Hepatocyte (in vitro differentiated cells): ENCODE results near the gene ERCC2. TPM values are rescaled to one million over a fixed set of nuclear protein-coding genes. Genes with fewer than 3 reads are reported as not detected.
A peak's percentile ranks its signal among the peaks of the same experiment; 100 is the strongest.

Experiments used
- DNase-seq: peaks from one replicate; pipeline ENCODE4 v3.0.0-alpha.2; 2016; ENCODE audit warnings: low spot score
- H2AFZ ChIP-seq: fragments of 200-600 bp; sonication (generic); 2 replicates; pipeline ENCODE4 v1.6.0; 2016; ENCODE audit warnings: antibody characterized with exemption, mild to moderate bottlenecking
- H3K27ac ChIP-seq: fragments of 200-600 bp; sonication (generic); 2 replicates; pipeline ENCODE4 v1.5.1; 2016; ENCODE audit warnings: mild to moderate bottlenecking
- H3K27me3 ChIP-seq: fragments of 200-600 bp; sonication (generic); 2 replicates; pipeline ENCODE4 v1.6.1; 2016
- H3K36me3 ChIP-seq: fragments of 200-600 bp; sonication (generic); replicated peaks from 2 replicates; pipeline ENCODE4 v1.5.1; 2016; ENCODE audit warnings: low read depth; ENCODE audit not compliant: insufficient read depth
- H3K4me1 ChIP-seq: fragments of 200-600 bp; sonication (generic); 2 replicates; pipeline ENCODE4 v1.5.1; 2016; ENCODE audit warnings: mild to moderate bottlenecking, moderate library complexity; ENCODE audit not compliant: insufficient read depth
- H3K4me2 ChIP-seq: fragments of 200-600 bp; sonication (generic); 2 replicates; pipeline ENCODE4 v1.6.0; 2016
- H3K4me3 ChIP-seq: fragments of 200-600 bp; sonication (generic); 2 replicates; pipeline ENCODE4 v1.5.1; 2016; ENCODE audit warnings: mild to moderate bottlenecking
- H3K79me2 ChIP-seq: fragments of 200-600 bp; sonication (generic); 2 replicates; pipeline ENCODE4 v1.6.0; 2017; ENCODE audit warnings: mild to moderate bottlenecking
- H3K9me2 ChIP-seq: fragments of 200-600 bp; sonication (generic); replicated peaks from 2 replicates; pipeline ENCODE4 v1.6.0; 2017; ENCODE audit warnings: mild to moderate bottlenecking; ENCODE audit not compliant: insufficient read depth
- H3K9me3 ChIP-seq: fragments of 200-600 bp; sonication (generic); 2 replicates; pipeline ENCODE4 v1.5.1; 2016; ENCODE audit warnings: low read depth, mild to moderate bottlenecking
- H4K20me1 ChIP-seq: fragments of 200-600 bp; sonication (generic); 2 replicates; pipeline ENCODE4 v1.6.0; 2016; ENCODE audit warnings: mild to moderate bottlenecking; ENCODE audit not compliant: insufficient read depth, poor library complexity, severe bottlenecking
- EZH2 ChIP-seq: fragments of 200-600 bp; sonication (generic); IDR thresholded peaks from 2 replicates; pipeline ENCODE4 v1.6.1; 2016; ENCODE audit warnings: antibody characterized with exemption, mild to moderate bottlenecking, borderline replicate concordance
- EZH2phosphoT487 ChIP-seq: fragments of 200-600 bp; sonication (generic); IDR thresholded peaks from one replicate; pipeline ENCODE4 v1.6.1; 2018; ENCODE audit warnings: antibody characterized with exemption, mild to moderate bottlenecking, low read depth, moderate library complexity; ENCODE audit not compliant: unreplicated experiment, severe bottlenecking
- WGBS: methylation state at CpG from one replicate; pipeline ENCODE4 v1.1.6; 2016; ENCODE audit warnings: low lambda C conversion rate; ENCODE audit errors: missing lambda C conversion rate; 5-methylcytosine and 5-hydroxymethylcytosine counted together
- polyA plus RNA-seq: library from polyadenylated mRNA; unstranded; fragments of >200 nt; fragmentation: Nextera tagmentation; extraction: Ambion mirVana; gene quantifications from 2 replicates; pipeline ENCODE4 v1.2.1, GENCODE V29; 2016
- total RNA-seq: library from RNA; depleted of rRNA; stranded (reverse); fragments of >200 nt; gene quantifications from 2 replicates; pipeline ENCODE4 v1.2.3, GENCODE V29; 2014
- TF ChIP-seq, protein P1 (sequence below): fragments of 200-600 bp; sonication (generic); IDR thresholded peaks from 2 replicates; pipeline ENCODE4 v1.5.1; 2016; ENCODE audit warnings: antibody characterized with exemption, mild to moderate bottlenecking; ENCODE audit not compliant: poor library complexity

The ERCC2 gene
- total and polyA plus RNA-seq, 2 experiments from 2014 or later, result 7.1 to 13.9 TPM

DNA sequence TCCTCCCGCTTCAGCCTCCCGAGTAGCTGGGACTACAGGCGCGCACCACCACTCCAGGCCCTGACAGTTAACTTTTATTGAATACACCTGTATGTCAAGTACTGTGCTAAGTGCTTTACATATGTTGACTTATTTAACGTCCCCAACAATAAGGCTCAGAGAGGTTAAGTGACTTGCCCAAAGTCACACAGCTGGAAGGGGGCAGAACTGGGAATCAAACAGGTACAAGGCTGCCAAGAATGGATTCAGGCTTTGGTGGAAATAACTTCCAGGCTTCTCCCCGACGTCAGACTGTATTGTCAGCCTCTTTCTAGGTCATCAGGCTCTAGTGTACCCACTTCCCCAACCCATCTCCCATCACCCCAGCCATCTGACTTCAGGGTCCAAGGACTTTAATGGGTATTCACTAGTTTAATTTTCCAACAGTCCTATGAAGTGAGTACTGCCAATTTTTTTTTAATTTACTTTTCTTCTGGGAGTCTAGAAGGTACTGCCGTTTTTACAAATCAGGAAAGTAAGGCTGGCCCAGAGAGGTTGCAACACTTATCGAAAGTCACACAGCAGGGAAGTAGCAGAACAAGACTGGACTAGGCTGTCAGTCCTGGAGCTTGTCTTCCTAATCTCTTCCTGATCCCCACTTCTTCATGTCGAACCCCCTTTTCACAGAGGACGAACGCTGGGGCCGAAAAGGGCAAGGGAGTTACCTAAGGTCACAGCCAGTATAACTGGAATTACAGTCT is 42.8 kb downstream of the ERCC2 start:
- no peak for DNase-seq
- Histone ChIP-seq H3K4me1 (peaks cover 12% of the 10 kb centered on the region), H3K27me3 (peaks cover 7% of the 10 kb centered on the region), H3K9me3 (no peaks in the 10 kb centered on the region), H2AFZ (no peak overlapping the region), H3K36me3 (no peaks in the 10 kb centered on the region), H3K4me2 (no peak overlapping the region), H3K27ac (no peak overlapping the region), H4K20me1 (no peaks in the 10 kb centered on the region), H3K9me2 (no peaks in the 10 kb centered on the region), H3K79me2 (no peaks in the 10 kb centered on the region), H3K4me3 (no peak overlapping the region)
- TF ChIP-seq EZH2 (no peak), EZH2phosphoT487 (no peak)
- TF ChIP-seq, protein P1, sequence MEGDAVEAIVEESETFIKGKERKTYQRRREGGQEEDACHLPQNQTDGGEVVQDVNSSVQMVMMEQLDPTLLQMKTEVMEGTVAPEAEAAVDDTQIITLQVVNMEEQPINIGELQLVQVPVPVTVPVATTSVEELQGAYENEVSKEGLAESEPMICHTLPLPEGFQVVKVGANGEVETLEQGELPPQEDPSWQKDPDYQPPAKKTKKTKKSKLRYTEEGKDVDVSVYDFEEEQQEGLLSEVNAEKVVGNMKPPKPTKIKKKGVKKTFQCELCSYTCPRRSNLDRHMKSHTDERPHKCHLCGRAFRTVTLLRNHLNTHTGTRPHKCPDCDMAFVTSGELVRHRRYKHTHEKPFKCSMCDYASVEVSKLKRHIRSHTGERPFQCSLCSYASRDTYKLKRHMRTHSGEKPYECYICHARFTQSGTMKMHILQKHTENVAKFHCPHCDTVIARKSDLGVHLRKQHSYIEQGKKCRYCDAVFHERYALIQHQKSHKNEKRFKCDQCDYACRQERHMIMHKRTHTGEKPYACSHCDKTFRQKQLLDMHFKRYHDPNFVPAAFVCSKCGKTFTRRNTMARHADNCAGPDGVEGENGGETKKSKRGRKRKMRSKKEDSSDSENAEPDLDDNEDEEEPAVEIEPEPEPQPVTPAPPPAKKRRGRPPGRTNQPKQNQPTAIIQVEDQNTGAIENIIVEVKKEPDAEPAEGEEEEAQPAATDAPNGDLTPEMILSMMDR, result no peak
- WGBS, result 83% methylated on average over 13 of the region's 13 CpGs

DNA sequence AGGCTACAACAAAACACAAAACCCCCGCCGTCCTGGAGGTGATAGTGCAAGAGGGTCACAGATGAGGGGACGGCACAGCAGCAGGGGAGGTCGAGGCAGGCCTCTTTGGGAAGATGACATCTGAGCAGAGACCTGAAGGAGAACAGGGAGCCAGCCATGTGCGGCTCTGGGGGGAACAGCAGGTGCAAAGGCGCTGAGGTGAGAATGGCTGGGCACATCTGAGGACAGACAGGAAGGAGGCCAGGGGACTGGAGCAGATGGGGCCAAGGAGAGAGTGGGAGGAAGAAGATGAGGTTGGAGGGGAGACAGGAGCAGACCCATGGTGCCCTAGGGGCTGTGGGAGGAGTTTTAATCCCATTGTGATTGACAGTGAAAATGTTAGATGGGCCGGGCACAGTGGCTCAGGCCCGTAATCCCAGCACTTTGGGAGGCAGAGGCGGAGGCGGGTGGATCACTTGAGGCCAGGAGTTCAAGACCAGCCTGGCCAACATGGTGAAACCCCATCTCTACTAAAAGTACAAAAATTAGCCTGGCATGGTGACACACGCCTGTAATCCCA is 45.9 kb downstream of the ERCC2 start:
- peaks cover 12% of the 10 kb centered on the region for H3K4me1 ChIP-seq
- no peaks in the 10 kb centered on the region for H3K36me3 ChIP-seq
- H3K4me3 ChIP-seq, result no peak overlapping the region
- WGBS, result 75% methylated on average over 11 of the region's 11 CpGs
- DNase-seq, result no peak
- H4K20me1 ChIP-seq, result no peaks in the 10 kb centered on the region
- no peaks in the 10 kb centered on the region for H3K9me3 ChIP-seq
- peak overlapping the region; percentile 84 for H3K4me2 ChIP-seq
- H3K27me3 ChIP-seq, result peaks cover 7% of the 10 kb centered on the region
- no peak overlapping the region for H2AFZ ChIP-seq
- TF ChIP-seq EZH2, result no peak
- TF ChIP-seq, protein P1, result no peak
- no peak for TF ChIP-seq EZH2phosphoT487
- no peak overlapping the region for H3K27ac ChIP-seq
- H3K79me2 ChIP-seq, result no peaks in the 10 kb centered on the region
- H3K9me2 ChIP-seq, result no peaks in the 10 kb centered on the region

DNA sequence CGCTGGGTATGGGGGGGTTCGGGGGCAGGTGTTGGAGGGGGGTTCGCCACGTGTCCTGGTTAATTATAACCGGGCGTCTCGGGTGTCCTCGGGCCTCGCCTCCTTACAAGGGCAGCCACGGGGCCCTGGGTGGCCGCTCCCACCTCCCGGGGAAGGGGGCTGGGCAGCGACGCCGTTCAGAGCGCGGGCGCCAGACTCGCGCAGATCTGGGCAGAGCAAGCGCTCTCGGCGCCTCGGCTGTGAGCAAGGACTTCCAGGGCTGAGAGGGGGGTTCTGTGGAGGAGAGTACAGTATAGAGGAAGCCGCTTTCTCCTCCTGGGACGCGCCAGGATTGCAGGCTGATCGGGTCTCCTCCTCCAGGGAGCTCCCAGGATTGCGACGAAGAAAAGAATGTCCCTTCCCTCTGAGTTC is 46.7 kb downstream of the ERCC2 start:
- DNase-seq, result peak; percentile 51
- peak overlapping the region; percentile 60 for H2AFZ ChIP-seq

More for the DNA sequence above, 46.7 kb downstream of the ERCC2 start:
- no peaks in the 10 kb centered on the region for H3K36me3 ChIP-seq
- H4K20me1 ChIP-seq, result no peaks in the 10 kb centered on the region
- peak overlapping the region; percentile 84 for H3K4me2 ChIP-seq
- TF ChIP-seq, protein P1, result no peak
- TF ChIP-seq EZH2phosphoT487 (no peak), EZH2 (no peak)
- no peaks in the 10 kb centered on the region for H3K9me3 ChIP-seq
- peaks cover 7% of the 10 kb centered on the region for H3K27me3 ChIP-seq
- peaks cover 12% of the 10 kb centered on the region for H3K4me1 ChIP-seq
- WGBS, result 5% methylated on average over 26 of the region's 30 CpGs
- no peak overlapping the region for H3K27ac ChIP-seq
- H3K9me2 ChIP-seq, result no peaks in the 10 kb centered on the region
- peak overlapping the region; percentile 33 for H3K4me3 ChIP-seq
- no peaks in the 10 kb centered on the region for H3K79me2 ChIP-seq
